Endothelial cell of umbilical vein (primary cell): ENCODE data around the gene VPS52. TPM values are rescaled to one million over a fixed set of nuclear protein-coding genes. Genes with fewer than 3 reads are reported as not detected.

Source experiments
- BruUV-seq: library from RNA; stranded (reverse); fragments of 400-500 nt; replicated peaks from 2 replicates; lab custom pipeline; 2021; lab: Mats Ljungman, UMichigan
- CTCF ChIA-PET: fragments of 300-600, 350-600 bp; sonication (Branson Sonifier 250); formaldehyde crosslinking; loops from one replicate; lab custom pipeline; 2021; ENCODE audit warnings: antibody characterized with exemption, inconsistent platforms; lab: Charles Lee
- POLR2A ChIA-PET: fragments of 300-600, 350-600 bp; sonication (Branson Sonifier 250); formaldehyde crosslinking; loops from one replicate; lab custom pipeline; 2021; ENCODE audit warnings: antibody characterized with exemption, inconsistent platforms; lab: Charles Lee
- DNase-seq: peaks from one replicate; pipeline ENCODE4 v3.0.0-alpha.2; 2011; ENCODE audit warnings: low read depth, low spot score
- FAIRE-seq: peaks from 2 replicates; lab custom pipeline; 2011; peaks lifted over from hg19 to GRCh38; lab: Jason Lieb, UNC
- H2AFZ ChIP-seq: 2 replicates; pipeline ENCODE4 v1.6.0; 2012; ENCODE audit warnings: low read depth, low read length, control low read depth, inconsistent platforms
- H3K27ac ChIP-seq: 2 replicates; pipeline ENCODE4 v1.5.1; 2011; ENCODE audit warnings: low read depth, mild to moderate bottlenecking, control low read depth, low read length, moderate library complexity; ENCODE audit not compliant: insufficient read depth
- H3K27me3 ChIP-seq, 2 experiments: 2 replicates each; pipeline versions ENCODE4 v1.6.0 to v1.6.1; 2011; ENCODE audit warnings: low read length in 2 of 2, mixed read lengths in 1 of 2; ENCODE audit not compliant: control insufficient read depth in 2 of 2, insufficient read depth in 2 of 2
- H3K36me3 ChIP-seq, 2 experiments: 2 replicates in 1 of 2; 3 replicates in 1 of 2; pipeline ENCODE4 v1.5.1; 2011; ENCODE audit warnings: low read length in 2 of 2, mild to moderate bottlenecking in 1 of 2, moderate library complexity in 1 of 2; ENCODE audit not compliant: control insufficient read depth in 2 of 2, insufficient read depth in 2 of 2; ENCODE audit errors: extremely low read depth in 1 of 2
- H3K4me1 ChIP-seq: 3 replicates; pipeline ENCODE4 v1.5.1; 2011; ENCODE audit warnings: mild to moderate bottlenecking, low read length; ENCODE audit not compliant: control insufficient read depth, insufficient read depth; ENCODE audit errors: extremely low read depth
- H3K4me2 ChIP-seq: 2 replicates; pipeline ENCODE4 v1.6.1; 2011; ENCODE audit warnings: low read length, control low read depth, mixed read lengths; ENCODE audit not compliant: insufficient read depth
- H3K4me3 ChIP-seq, 3 experiments: fragments of 200-600 bp in 1 of 3; sonication (generic), shearing (Covaris generic) in 1 of 3; replicated peaks in 1 of 3; 2 replicates each; pipeline ENCODE4 v1.5.1; 2011 to 2016; ENCODE audit warnings: control low read depth in 3 of 3, low read length in 3 of 3, mild to moderate bottlenecking in 2 of 3, inconsistent platforms in 1 of 3, low read depth in 1 of 3, moderate library complexity in 1 of 3; ENCODE audit not compliant: insufficient read depth in 1 of 3
- H3K79me2 ChIP-seq: 2 replicates; pipeline ENCODE4 v1.6.0; 2012; ENCODE audit warnings: low read length, inconsistent platforms; ENCODE audit not compliant: control insufficient read depth, insufficient read depth
- H3K9ac ChIP-seq: replicated peaks from 2 replicates; pipeline ENCODE3; 2011; ENCODE audit warnings: low read length, control low read depth; ENCODE audit not compliant: insufficient read depth; ENCODE audit errors: extremely low read depth
- H3K9me1 ChIP-seq: replicated peaks from 3 replicates; pipeline ENCODE4 v1.6.0; 2011; ENCODE audit warnings: mild to moderate bottlenecking, low read length; ENCODE audit not compliant: control insufficient read depth, insufficient read depth; ENCODE audit errors: extremely low read depth
- H3K9me3 ChIP-seq: replicated peaks from 2 replicates; pipeline ENCODE4 v1.5.1; 2012; ENCODE audit warnings: low read length, inconsistent platforms; ENCODE audit not compliant: control insufficient read depth, insufficient read depth
- H4K20me1 ChIP-seq: replicated peaks from 2 replicates; pipeline ENCODE3; 2011; ENCODE audit warnings: mild to moderate bottlenecking, low read length; ENCODE audit not compliant: control insufficient read depth, insufficient read depth; ENCODE audit errors: extremely low read depth
- CTCF ChIP-seq, 2 donors: IDR thresholded peaks; 1 replicate in 1 of 2; 2 replicates in 1 of 2; pipeline ENCODE4 v1.5.1; 2011; ENCODE audit warnings: low read length in 2 of 2, mild to moderate bottlenecking in 2 of 2, moderate library complexity in 2 of 2, control low read depth in 1 of 2, inconsistent platforms in 1 of 2, low read depth in 1 of 2; ENCODE audit not compliant: insufficient read depth in 1 of 2; ENCODE audit errors: extremely low read depth in 1 of 2
- EZH2 ChIP-seq: IDR thresholded peaks from 2 replicates; pipeline ENCODE4 v1.6.1; 2012; ENCODE audit warnings: borderline replicate concordance, low read depth, mild to moderate bottlenecking, moderate library complexity, low read length, inconsistent platforms; ENCODE audit not compliant: severe bottlenecking
- FOS ChIP-seq: IDR thresholded peaks from 2 replicates; pipeline ENCODE4 v1.6.1; 2011; ENCODE audit warnings: mild to moderate bottlenecking, low read length, moderate library complexity, borderline replicate concordance; ENCODE audit not compliant: insufficient read depth
- GATA2 ChIP-seq: IDR thresholded peaks from 2 replicates; pipeline ENCODE4 v1.7.0; 2011; ENCODE audit warnings: low read depth, mild to moderate bottlenecking, moderate library complexity, mixed read lengths, low read length; ENCODE audit not compliant: insufficient read length, insufficient read depth
- JUN ChIP-seq: IDR thresholded peaks from 2 replicates; pipeline ENCODE4 v1.6.1; 2011; ENCODE audit warnings: borderline replicate concordance, low read depth; ENCODE audit not compliant: insufficient read length, insufficient read depth
- MYC ChIP-seq: IDR thresholded peaks from one replicate; pipeline ENCODE4 v1.6.1; 2011; ENCODE audit warnings: mild to moderate bottlenecking, low read depth, low read length
- POLR2A ChIP-seq: IDR thresholded peaks from 2 replicates; pipeline ENCODE4 v1.6.1; 2012; ENCODE audit warnings: low read depth, mild to moderate bottlenecking, control low read depth, low read length
- POLR2AphosphoS5 ChIP-seq: IDR thresholded peaks from 2 replicates; pipeline ENCODE4 v1.6.1; 2012; ENCODE audit warnings: low read depth, mild to moderate bottlenecking, control low read depth, low read length, moderate library complexity; ENCODE audit not compliant: insufficient read depth
- dilution Hi-C: fragments of 300-500 bp; cut with MboI; formaldehyde crosslinking; loops from one replicate; pipeline ENCODE4 v1.15.0; 2019; ENCODE audit warnings: low sequenced_read_pairs; ENCODE audit not compliant: extremely low pct_ligation_motif_present
- intact Hi-C: fragments of 100-400 bp; cut with micrococcal nuclease; formaldehyde crosslinking; loops from one replicate; pipeline ENCODE4 v1.10.0; 2022
- polyA plus RNA-seq, 4 experiments: library from polyadenylated mRNA; depleted of rRNA in 3 of 4; stranded (reverse) in 3 of 4; unstranded in 1 of 4; fragments of >200 nt; gene quantifications; 2 replicates each; pipeline versions ENCODE4 v1.2.1 to v1.2.3, GENCODE V29; 2011 to 2012; ENCODE audit warnings: missing spikeins in 1 of 4
- total RNA-seq: library from RNA; stranded (reverse); gene quantifications from 2 replicates; pipeline ENCODE4 v1.2.3, GENCODE V29; 2021
- TF ChIP-seq, protein P1 (sequence below): IDR thresholded peaks from 2 replicates; pipeline ENCODE4 v1.6.1; 2011; ENCODE audit not compliant: insufficient read depth, insufficient read length

Gene VPS52
- total and polyA plus RNA-seq, 2 donors (not counting 3 experiments of a cell fraction or from before 2014, with no cell fraction given), result 49.2 to 112 TPM

GRCh38 chr6:33272275-33273128 lies 826 bp upstream of the VPS52 start:
- DNase-seq (no peak), FAIRE-seq (no peak)
- H3K27ac ChIP-seq, result peak overlapping the region; percentile 85
- dilution Hi-C loops, result no loop called here
- ChIA-PET POLR2A (interaction anchor here (0.9 to 1.7 kb wide), 7 partner anchors 10 to 301 kb away, joined by 3 to 10 read pairs (median 5); partner anchors contain the start of genes RING1 and ZBTB22), CTCF (interaction anchor here (1.0 to 2.1 kb wide), 4 partner anchors 11 to 27 kb away, joined by 3 to 9 read pairs (median 6); partner anchors contain the start of gene RGL2)
- H2AFZ ChIP-seq, result no peak overlapping the region
- no peaks in the 10 kb centered on the region for H3K27me3 ChIP-seq
- peak overlapping the region; percentile 91 for H3K9ac ChIP-seq
- intact Hi-C loops, result loop anchor here (1.0 to 5.0 kb wide), 3 partner anchors 27 to 155 kb away; partner anchors contain the start of genes RXRB and SLC39A7
- H3K4me2 ChIP-seq, result peak overlapping the region; percentile 97
- BruUV-seq, result TSS peak; percentile 60
- peak overlapping the region; percentile 70 to 86 (median 83) for H3K4me3 ChIP-seq
- H3K9me1 ChIP-seq, result no peaks in the 10 kb centered on the region
- H4K20me1 ChIP-seq, result peaks cover 5% of the 10 kb centered on the region
- no peaks in the 10 kb centered on the region for H3K9me3 ChIP-seq
- TF ChIP-seq EZH2, result no peak
- TF ChIP-seq FOS, result no peak
- TF ChIP-seq MYC, result no peak
- TF ChIP-seq, protein P1, sequence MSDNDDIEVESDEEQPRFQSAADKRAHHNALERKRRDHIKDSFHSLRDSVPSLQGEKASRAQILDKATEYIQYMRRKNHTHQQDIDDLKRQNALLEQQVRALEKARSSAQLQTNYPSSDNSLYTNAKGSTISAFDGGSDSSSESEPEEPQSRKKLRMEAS, result no peak
- no peak for TF ChIP-seq GATA2
- TF ChIP-seq JUN, result no peak
- no peak for TF ChIP-seq CTCF (IDR thresholded peaks at IDR 0.05; ENCODE audit: extremely low read depth in 1 of 2, insufficient read depth in 1 of 2, low read depth in 1 of 2, low read length in 2 of 2)
- TF ChIP-seq POLR2A, result no peak
- TF ChIP-seq POLR2AphosphoS5, result no peak
- peaks cover 48% of the 10 kb centered on the region for H3K4me1 ChIP-seq
- peaks cover 48% of the 10 kb centered on the region for H3K79me2 ChIP-seq
- H3K36me3 ChIP-seq, result peaks cover 9 to 23% of the 10 kb centered on the region in 2 experiments
